ENCODE data around the gene QKI. TPM values are rescaled to one million over a fixed set of nuclear protein-coding genes. Genes with fewer than 3 reads are reported as not detected.
A peak's percentile ranks its signal among the peaks of the same experiment; 100 is the strongest.

The QKI gene
- total RNA-seq (100 to 1,000 TPM; 162 to 195 TPM), polyA plus RNA-seq (ENCODE audit: insufficient read length in 6 of 6) (100 to 1,000 TPM; 136 to 188 (median 153) TPM)
- long read RNA-seq, donor 1, full-length matches to known transcripts: 43 of 58 reads
- long read RNA-seq, donor 1, partial matches to known transcripts: 15 of 58 reads
- long read RNA-seq, donor 1, other reads (novel, unspliced or antisense): 0 of 58 reads
- long read RNA-seq, donor 2, full-length matches to known transcripts: 34 of 50 reads
- long read RNA-seq, donor 2, partial matches to known transcripts: 16 of 50 reads
- long read RNA-seq, donor 2, other reads (novel, unspliced or antisense): 0 of 50 reads
- long read RNA-seq, donor 3, full-length matches to known transcripts: 23 of 39 reads
- long read RNA-seq, donor 3, partial matches to known transcripts: 16 of 39 reads
- long read RNA-seq, donor 3, other reads (novel, unspliced or antisense): 0 of 39 reads
- long read RNA-seq, donor 4, full-length matches to known transcripts: 2 of 9 reads
- long read RNA-seq, donor 4, partial matches to known transcripts: 2 of 9 reads
- long read RNA-seq, donor 4, other reads (novel, unspliced or antisense): 5 of 9 reads
- long read RNA-seq, donor 5, full-length matches to known transcripts: 29 of 38 reads
- long read RNA-seq, donor 5, partial matches to known transcripts: 9 of 38 reads
- long read RNA-seq, donor 5, other reads (novel, unspliced or antisense): 0 of 38 reads
- long read RNA-seq, donor 6, full-length matches to known transcripts: 23 of 23 reads
- long read RNA-seq, donor 6, partial matches to known transcripts: 0 of 23 reads
- long read RNA-seq, donor 6, other reads (novel, unspliced or antisense): 0 of 23 reads
- long read RNA-seq, donor 7, full-length matches to known transcripts: 6 of 12 reads
- long read RNA-seq, donor 7, partial matches to known transcripts: 6 of 12 reads
- long read RNA-seq, donor 7, other reads (novel, unspliced or antisense): 0 of 12 reads
- long read RNA-seq, donor 8, full-length matches to known transcripts: 29 of 29 reads
- long read RNA-seq, donor 8, partial matches to known transcripts: 0 of 29 reads
- long read RNA-seq, donor 8, other reads (novel, unspliced or antisense): 0 of 29 reads
- long read RNA-seq, donor 9: 0 reads
- long read RNA-seq, donor 10, partial matches to known transcripts: 1 of 4 reads
- long read RNA-seq, donor 10, other reads (novel, unspliced or antisense): 3 of 4 reads
- long read RNA-seq, donor 11, full-length matches to known transcripts: 112 of 209 reads
- long read RNA-seq, donor 11, partial matches to known transcripts: 91 of 209 reads
- long read RNA-seq, donor 11, other reads (novel, unspliced or antisense): 6 of 209 reads
- long read RNA-seq, donor 12, full-length matches to known transcripts: 20 of 20 reads
- long read RNA-seq, donor 12, partial matches to known transcripts: 0 of 20 reads
- long read RNA-seq, donor 12, other reads (novel, unspliced or antisense): 0 of 20 reads

DNA sequence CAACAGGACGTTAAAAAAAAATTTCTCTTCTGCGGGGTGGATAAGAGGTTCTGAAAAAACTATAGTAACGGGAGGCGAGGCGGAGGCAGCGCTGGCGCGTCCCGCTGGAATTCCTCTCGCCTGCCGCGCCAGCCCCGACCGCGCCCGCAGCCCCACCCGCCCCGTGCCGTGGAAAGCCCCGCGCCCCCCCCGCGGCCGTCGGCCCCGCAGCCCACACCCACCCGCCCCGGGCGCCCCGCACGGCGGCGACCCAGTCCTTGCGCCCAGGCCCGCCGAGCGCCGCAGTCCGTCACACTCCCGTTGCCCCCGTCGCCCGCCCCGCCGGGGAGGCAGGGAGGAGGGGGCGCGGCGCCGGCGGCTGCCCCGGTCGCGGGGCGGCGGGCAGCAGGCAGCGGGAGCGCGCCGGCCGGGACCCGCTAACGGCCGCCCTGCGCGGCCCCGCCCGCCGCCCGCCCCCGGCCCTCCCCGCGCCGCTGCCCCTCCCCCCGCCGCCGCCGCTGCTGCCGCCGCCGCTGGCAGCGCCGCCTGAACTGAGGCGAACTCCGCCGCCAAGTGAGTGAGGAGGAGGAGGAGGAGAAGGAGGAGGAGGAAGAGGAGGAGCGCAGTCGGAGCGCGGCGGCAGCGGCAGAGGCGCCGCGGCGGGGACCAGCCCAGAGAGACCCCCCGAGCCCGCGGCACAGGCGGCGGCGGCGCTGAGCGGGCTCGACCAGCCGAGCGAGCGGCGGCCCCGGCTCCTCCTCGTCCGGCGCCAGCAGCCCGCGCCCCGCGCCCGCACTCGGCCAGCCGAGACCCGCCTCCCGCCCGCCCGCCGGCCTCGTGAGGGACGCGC is at the start of gene QKI:
QKI (plus strand) TSS at position 602 of the 829 bp plus-strand sequence. CDS start 476 bp downstream, outside the sequence.
- Histone ChIP-seq H3K36me3 (no peaks in the 10 kb centered on the region), H3K4me1 (peaks cover 5 to 40% of the 10 kb centered on the region in 2 donors), H3K4me3 (peak within 1 kb of the TSS; percentile 66 to 82), H3K27me3 (no peaks in the 10 kb centered on the region), H3K27ac (peak within 1 kb of the TSS; percentile 100), H3K9me3 (no peaks in the 10 kb centered on the region)
- ATAC-seq (peak; percentile 37), DNase-seq (peak; percentile 74 to 96 (median 90))
- intact Hi-C loops (cut with DNase I): no loop called here
- TF ChIP-seq, protein P1, sequence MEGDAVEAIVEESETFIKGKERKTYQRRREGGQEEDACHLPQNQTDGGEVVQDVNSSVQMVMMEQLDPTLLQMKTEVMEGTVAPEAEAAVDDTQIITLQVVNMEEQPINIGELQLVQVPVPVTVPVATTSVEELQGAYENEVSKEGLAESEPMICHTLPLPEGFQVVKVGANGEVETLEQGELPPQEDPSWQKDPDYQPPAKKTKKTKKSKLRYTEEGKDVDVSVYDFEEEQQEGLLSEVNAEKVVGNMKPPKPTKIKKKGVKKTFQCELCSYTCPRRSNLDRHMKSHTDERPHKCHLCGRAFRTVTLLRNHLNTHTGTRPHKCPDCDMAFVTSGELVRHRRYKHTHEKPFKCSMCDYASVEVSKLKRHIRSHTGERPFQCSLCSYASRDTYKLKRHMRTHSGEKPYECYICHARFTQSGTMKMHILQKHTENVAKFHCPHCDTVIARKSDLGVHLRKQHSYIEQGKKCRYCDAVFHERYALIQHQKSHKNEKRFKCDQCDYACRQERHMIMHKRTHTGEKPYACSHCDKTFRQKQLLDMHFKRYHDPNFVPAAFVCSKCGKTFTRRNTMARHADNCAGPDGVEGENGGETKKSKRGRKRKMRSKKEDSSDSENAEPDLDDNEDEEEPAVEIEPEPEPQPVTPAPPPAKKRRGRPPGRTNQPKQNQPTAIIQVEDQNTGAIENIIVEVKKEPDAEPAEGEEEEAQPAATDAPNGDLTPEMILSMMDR (IDR thresholded peaks at IDR 0.05): no peak

DNA sequence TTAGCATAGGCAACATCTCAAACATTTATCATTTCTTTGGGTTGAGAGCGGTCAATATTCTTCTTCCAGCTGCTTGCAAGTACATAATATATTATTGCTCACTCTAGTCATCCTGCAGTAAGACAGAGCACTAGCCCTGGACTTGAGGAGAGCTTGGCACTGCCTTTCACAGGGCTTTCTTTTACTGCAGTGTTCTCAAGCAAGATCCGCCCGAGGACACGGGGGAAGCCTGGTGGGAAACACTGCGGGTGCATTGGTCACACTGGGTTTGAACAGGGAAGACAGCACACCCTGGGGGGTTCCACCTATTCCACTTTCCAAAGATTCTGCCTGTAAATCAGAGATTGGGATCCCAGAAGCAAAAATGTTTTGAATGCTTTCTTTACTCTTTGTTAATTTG is 48.2 kb upstream of the QKI start:
- Histone ChIP-seq H3K9me3 (no peaks in the 10 kb centered on the region), H3K4me1 (peaks cover 0 to 5% of the 10 kb centered on the region in 2 donors), H3K36me3 (no peaks in the 10 kb centered on the region), H3K4me3 (no peak overlapping the region), H3K27ac (no peak overlapping the region), H3K27me3 (no peaks in the 10 kb centered on the region)
- TF ChIP-seq, protein P1 (IDR thresholded peaks at IDR 0.05): no peak
- intact Hi-C loops (cut with DNase I): no loop called here
- DNase-seq (no peak), ATAC-seq (no peak)

DNA sequence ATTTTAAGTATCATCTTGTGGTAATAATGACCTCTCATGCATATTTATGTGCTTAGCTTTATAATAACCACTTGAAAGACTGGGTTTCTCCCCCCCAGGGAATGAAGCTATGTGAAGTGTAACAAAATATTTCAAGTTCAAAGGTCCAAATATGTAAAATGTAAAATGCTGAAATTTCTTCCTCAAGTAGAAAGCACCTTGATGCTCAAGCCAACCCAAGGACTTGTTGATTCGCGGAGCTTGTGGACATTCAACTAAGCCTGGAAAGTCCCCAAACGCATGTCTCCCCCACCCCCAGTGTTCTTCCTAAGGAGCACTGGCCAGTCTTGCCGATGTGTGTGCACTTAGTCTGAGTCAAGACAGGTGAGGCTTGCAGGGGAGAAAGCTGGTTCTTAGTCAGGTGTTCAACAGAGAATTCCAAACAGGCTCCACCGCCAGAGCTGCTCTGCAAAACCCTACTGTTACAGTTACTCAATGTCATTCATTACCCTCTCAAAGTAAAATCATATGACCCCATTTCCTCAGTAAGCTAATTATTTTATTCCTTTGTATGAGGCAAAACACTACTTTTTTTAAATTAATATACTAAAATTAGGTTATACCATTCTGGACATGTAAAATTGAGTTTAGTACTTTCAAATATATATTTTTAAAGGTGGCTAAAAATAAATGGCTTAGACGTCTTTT is 46.9 kb upstream of the QKI start:
- TF ChIP-seq, protein P1 (IDR thresholded peaks at IDR 0.05): no peak
- Histone ChIP-seq H3K36me3 (no peaks in the 10 kb centered on the region), H3K9me3 (no peaks in the 10 kb centered on the region), H3K4me1 (peaks cover 0 to 5% of the 10 kb centered on the region in 2 donors), H3K27me3 (no peaks in the 10 kb centered on the region), H3K27ac (peak overlapping the region; percentile 9 to 14), H3K4me3 (no peak overlapping the region)
- DNase-seq: peak in 2 of 4 donors; percentile 76 to 78
- peak; percentile 95 for ATAC-seq
- intact Hi-C loops (cut with DNase I): no loop called here

DNA sequence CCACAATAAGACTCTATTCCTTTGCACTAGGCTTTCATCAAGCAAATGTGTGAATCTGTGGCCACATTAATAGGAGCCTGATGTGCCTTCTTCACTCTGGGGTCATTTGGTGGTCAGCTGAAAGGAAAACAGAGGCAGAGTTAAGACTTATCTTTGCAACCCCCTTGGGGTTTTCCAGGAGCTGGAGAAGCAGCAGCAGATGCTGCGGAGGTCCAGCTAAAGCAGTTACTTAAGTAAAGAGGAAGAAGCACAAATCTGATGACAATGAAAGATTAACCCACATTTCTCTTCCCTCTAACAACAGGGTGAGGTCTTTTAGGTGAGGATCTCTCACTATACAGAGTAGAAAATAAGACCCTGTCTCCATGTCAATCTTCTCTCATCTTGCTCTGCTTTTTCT is 45.4 kb upstream of the QKI start:
- TF ChIP-seq, protein P1 (IDR thresholded peaks at IDR 0.05): no peak
- DNase-seq (no peak), ATAC-seq (no peak)
- Histone ChIP-seq H3K27ac (no peak overlapping the region), H3K27me3 (no peaks in the 10 kb centered on the region), H3K9me3 (no peaks in the 10 kb centered on the region), H3K36me3 (no peaks in the 10 kb centered on the region), H3K4me3 (no peak overlapping the region), H3K4me1 (peaks cover 0 to 5% of the 10 kb centered on the region in 2 donors)
- intact Hi-C loops (cut with DNase I): no loop called here
